Measurements from ENCODE around the gene ADNP2.

ADNP2 gene

DNA sequence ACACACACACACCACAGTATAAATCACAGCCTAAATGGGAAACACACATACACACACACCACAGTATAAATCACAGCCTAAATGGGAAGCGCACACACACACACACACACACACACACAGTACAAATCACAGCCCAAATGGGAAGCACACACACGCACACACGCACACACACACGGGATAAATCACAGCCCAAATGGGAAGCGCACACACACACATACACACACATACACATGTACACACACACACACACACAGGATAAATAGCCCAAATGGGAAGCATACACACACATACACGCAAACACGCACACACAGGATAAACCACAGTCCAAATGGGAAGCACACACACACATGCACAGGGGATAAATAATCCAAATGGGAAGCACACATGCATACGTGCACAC lies 68.1 kb downstream of the ADNP2 start:
- no peak overlapping the region for H3K4me3 ChIP-seq (ENCODE audit: low read depth in 1 of 5, low read length in 5 of 5)
- no peaks in the 10 kb centered on the region for H3K36me3 ChIP-seq (ENCODE audit: control insufficient read depth in 5 of 5, insufficient read depth in 5 of 5, low read length in 5 of 5)
- H3K9me3 ChIP-seq (ENCODE audit: control insufficient read depth in 5 of 5, low read length in 5 of 5), result no peaks in the 10 kb centered on the region
- H3K27ac ChIP-seq (ENCODE audit: low read depth, low read length), result no peak overlapping the region
- H3K4me1 ChIP-seq (ENCODE audit: control insufficient read depth in 5 of 5, insufficient read depth in 5 of 5, low read length in 5 of 5), result peaks cover 0 to 7% (median 2%) of the 10 kb centered on the region in 5 donors
- no peak overlapping the region for H3K9ac ChIP-seq (ENCODE audit: low read length in 5 of 5)
- peaks cover 5 to 18% (median 16%) of the 10 kb centered on the region in 5 donors for H3K27me3 ChIP-seq (ENCODE audit: control insufficient read depth in 5 of 5, insufficient read depth in 4 of 5, low read length in 5 of 5)

DNA sequence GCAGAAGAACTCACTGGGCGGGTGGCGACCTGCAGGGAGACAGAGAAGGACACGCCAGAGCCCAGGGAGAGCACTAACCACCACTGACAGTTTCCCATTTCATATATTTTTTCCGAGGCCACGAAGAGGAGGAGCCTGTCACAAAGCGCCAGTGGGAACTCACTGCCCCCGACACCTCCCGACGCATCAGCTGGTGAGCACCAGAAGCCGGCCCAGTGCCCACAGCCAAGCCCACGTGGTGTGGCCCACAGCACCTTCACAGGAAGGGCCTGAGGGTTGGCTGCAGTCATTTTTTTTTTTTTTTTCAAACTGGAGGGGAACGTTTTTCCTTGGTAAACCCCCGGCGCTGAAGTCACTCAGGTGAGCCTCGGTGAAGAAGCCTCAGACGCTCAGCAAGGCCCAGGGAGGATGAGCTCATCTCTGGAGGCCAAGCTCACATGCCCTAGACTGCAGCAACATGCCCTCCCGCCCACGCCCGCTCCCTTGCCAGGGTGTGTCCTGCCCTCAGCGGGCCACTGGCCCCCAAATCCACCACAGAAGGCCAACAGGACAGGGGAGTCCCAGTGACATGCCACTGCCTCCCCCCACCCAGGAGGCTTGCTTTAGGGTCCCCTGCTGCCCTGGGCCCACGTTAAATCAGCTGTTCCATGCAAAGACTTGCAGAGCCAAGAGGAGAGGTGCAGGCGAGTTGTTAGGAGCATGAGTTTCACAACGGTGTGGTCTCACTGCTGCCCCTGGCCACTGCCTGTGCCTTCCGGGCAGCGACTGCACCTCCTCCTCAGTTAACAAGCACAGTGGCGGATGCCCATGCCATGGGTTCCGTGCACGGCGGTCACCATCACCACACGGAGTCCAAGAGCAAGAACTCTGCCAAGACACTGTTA lies 70.1 kb downstream of the ADNP2 start:
- H3K27ac ChIP-seq (ENCODE audit: low read depth, low read length), result no peak overlapping the region
- H3K4me1 ChIP-seq (ENCODE audit: control insufficient read depth in 5 of 5, insufficient read depth in 5 of 5, low read length in 5 of 5), result peaks cover 0 to 7% (median 2%) of the 10 kb centered on the region in 5 donors
- H3K9ac ChIP-seq (ENCODE audit: low read length in 5 of 5), result no peak overlapping the region
- H3K36me3 ChIP-seq (ENCODE audit: control insufficient read depth in 5 of 5, insufficient read depth in 5 of 5, low read length in 5 of 5), result no peaks in the 10 kb centered on the region
- peaks cover 5 to 18% (median 16%) of the 10 kb centered on the region in 5 donors for H3K27me3 ChIP-seq (ENCODE audit: control insufficient read depth in 5 of 5, insufficient read depth in 4 of 5, low read length in 5 of 5)
- no peak overlapping the region for H3K4me3 ChIP-seq (ENCODE audit: low read depth in 1 of 5, low read length in 5 of 5)
- no peaks in the 10 kb centered on the region for H3K9me3 ChIP-seq (ENCODE audit: control insufficient read depth in 5 of 5, low read length in 5 of 5)

DNA sequence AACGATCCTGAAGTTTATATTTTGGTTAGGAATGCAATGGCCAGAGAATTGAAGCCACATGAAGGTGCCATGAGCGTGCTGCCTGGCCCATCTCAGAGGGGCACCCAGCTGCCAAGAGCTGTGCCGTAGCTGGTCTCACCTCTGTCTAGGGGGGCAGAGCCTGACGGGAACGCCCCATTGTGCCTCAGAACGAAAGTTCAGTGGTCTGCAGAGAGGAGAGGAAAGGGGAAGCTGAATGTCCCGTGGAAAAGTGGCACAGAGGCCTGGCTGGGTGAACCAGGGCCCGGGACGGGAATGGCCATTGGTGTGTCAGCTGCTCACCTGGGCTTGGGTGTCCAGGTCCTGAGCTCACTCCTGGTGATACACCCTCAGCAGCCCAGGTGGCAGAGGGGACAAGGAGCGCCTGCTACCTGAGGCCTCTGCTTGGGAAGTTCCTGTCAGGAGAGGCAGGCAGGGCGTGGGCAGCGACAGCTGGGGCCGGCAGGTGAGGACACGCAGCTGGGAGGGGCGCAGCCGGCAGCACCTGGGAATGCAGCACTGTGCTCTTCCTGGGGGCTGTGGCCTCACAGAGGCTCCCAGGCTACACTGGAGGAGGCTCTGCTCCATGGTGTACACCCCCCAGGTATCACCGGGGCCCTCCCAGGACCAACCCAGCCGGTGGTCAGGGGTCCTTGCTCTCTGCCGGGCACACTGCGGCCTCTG lies 70.9 kb downstream of the ADNP2 start:
- Histone ChIP-seq H3K4me1 (ENCODE audit: control insufficient read depth in 5 of 5, insufficient read depth in 5 of 5, low read length in 5 of 5) (peaks cover 0 to 7% (median 2%) of the 10 kb centered on the region in 5 donors), H3K4me3 (ENCODE audit: low read depth in 1 of 5, low read length in 5 of 5) (no peak overlapping the region), H3K27ac (ENCODE audit: low read depth, low read length) (no peak overlapping the region), H3K36me3 (ENCODE audit: control insufficient read depth in 5 of 5, insufficient read depth in 5 of 5, low read length in 5 of 5) (no peaks in the 10 kb centered on the region), H3K9ac (ENCODE audit: low read length in 5 of 5) (no peak overlapping the region), H3K27me3 (ENCODE audit: control insufficient read depth in 5 of 5, insufficient read depth in 4 of 5, low read length in 5 of 5) (peaks cover 5 to 18% (median 14%) of the 10 kb centered on the region in 5 donors), H3K9me3 (ENCODE audit: control insufficient read depth in 5 of 5, low read length in 5 of 5) (no peaks in the 10 kb centered on the region)

DNA sequence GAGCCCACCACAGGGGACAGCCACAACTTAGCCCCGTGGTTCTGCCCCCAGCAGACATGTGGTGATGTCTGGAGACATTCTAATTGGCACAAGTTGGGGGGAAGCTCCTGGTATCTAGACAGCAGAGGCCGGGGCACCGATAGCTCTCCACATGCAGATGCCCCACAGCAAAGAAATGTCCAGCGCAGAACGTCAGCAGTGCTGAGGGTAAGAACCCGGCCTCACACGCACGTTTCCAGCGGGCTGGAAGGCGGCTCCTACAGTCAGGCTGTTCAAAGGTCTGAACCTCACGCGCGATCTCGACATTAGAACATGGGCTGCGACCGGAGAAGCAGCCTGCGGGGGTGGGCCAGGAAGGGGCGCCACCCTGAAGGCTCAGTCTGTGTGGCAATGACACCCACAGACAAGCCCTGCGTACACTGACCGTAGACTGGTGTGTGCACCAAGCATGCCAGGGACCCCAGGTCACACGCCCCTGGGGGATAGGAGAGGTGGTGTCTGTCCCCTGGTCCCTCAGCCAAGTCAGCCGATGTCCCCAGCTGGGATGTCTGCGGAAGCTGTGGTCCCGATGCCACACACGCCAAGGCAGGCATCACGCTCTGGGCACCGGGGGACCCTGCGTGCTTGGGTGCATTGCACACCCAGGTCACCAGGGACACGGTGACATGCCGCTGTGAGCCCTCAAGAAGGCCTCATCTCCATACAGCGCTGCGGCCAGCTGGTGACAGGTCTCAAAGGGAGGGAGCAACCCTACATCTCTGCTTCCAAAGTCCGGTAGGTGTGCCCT lies 71.9 kb downstream of the ADNP2 start:
- Histone ChIP-seq H3K9ac (ENCODE audit: low read length in 5 of 5) (no peak overlapping the region), H3K9me3 (ENCODE audit: control insufficient read depth in 5 of 5, low read length in 5 of 5) (no peaks in the 10 kb centered on the region), H3K27ac (ENCODE audit: low read depth, low read length) (no peak overlapping the region), H3K4me3 (ENCODE audit: low read depth in 1 of 5, low read length in 5 of 5) (no peak overlapping the region), H3K27me3 (ENCODE audit: control insufficient read depth in 5 of 5, insufficient read depth in 4 of 5, low read length in 5 of 5) (peaks cover 5 to 14% (median 12%) of the 10 kb centered on the region in 5 donors), H3K4me1 (ENCODE audit: control insufficient read depth in 5 of 5, insufficient read depth in 5 of 5, low read length in 5 of 5) (peaks cover 0 to 7% (median 2%) of the 10 kb centered on the region in 5 donors), H3K36me3 (ENCODE audit: control insufficient read depth in 5 of 5, insufficient read depth in 5 of 5, low read length in 5 of 5) (no peaks in the 10 kb centered on the region)

DNA sequence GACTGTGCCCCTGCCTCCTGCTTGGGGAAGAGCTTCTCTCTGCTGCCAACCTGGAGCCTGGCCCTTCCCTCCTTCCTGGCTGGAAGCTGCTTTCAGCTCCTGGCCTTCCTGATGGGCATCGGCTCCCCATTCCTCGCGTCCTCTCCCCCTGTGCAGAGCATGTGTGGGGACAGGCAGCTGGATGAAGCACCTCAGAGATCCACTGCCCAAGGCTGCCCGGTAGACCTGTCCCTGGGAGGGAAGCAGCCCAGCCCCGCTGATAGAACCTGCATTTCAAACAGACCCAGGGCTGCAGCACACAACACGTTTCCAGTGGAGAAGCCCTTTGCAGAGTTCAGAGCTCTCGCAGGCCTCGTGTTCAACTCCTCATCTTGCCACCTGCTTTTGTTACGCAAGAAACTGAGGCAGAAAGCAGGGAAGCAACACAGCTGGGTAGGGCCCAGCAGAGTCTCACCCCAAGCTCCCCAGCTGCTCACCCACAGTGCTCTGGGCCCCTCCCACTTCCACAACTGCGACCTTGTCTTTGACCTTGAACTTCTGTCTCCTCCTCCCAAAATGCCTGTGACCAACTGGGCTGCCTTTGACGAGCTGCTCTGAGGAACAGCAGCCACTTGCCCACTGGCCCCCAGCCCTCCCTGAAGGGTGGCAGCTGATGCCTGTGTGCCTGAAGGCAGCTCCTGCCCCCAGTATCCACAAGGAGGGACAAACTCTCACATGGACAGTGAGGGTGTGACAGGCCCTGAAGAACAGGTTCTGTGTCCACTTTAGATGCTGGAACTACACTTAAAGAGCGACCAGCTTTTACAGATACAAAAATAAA lies 72.8 kb downstream of the ADNP2 start:
- Histone ChIP-seq H3K36me3 (ENCODE audit: control insufficient read depth in 5 of 5, insufficient read depth in 5 of 5, low read length in 5 of 5) (no peaks in the 10 kb centered on the region), H3K27ac (ENCODE audit: low read depth, low read length) (no peak overlapping the region), H3K9ac (ENCODE audit: low read length in 5 of 5) (no peak overlapping the region), H3K4me3 (ENCODE audit: low read depth in 1 of 5, low read length in 5 of 5) (no peak overlapping the region), H3K27me3 (ENCODE audit: control insufficient read depth in 5 of 5, insufficient read depth in 4 of 5, low read length in 5 of 5) (peaks cover 4 to 15% (median 12%) of the 10 kb centered on the region in 5 donors), H3K9me3 (ENCODE audit: control insufficient read depth in 5 of 5, low read length in 5 of 5) (no peaks in the 10 kb centered on the region), H3K4me1 (ENCODE audit: control insufficient read depth in 5 of 5, insufficient read depth in 5 of 5, low read length in 5 of 5) (peaks cover 0 to 1% (median 0%) of the 10 kb centered on the region in 5 donors)

DNA sequence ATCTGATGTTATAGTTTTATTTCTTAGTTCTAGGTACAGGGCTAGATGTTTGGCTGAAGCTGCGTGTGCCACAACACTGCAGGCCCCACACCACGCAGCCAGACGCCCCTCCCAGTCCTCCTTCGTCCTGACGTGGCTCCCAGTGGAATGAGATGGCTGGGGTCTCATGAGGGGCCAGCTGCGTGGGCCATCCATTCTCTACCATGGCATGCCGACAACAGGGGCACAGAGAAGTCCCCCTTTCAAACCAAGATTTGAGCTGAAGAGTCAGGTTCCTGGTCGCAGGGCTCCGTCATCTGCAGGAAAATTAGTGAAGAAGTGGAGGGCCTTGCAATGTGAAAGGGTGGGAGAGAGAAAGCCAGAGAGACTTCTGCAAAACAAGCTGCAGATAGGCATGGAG lies 73.8 kb downstream of the ADNP2 start:
- Histone ChIP-seq H3K27ac (ENCODE audit: low read depth, low read length) (no peak overlapping the region), H3K36me3 (ENCODE audit: control insufficient read depth in 5 of 5, insufficient read depth in 5 of 5, low read length in 5 of 5) (no peaks in the 10 kb centered on the region), H3K9ac (ENCODE audit: low read length in 5 of 5) (no peak overlapping the region), H3K27me3 (ENCODE audit: control insufficient read depth in 5 of 5, insufficient read depth in 4 of 5, low read length in 5 of 5) (peaks cover 0 to 15% (median 4%) of the 10 kb centered on the region in 5 donors), H3K4me3 (ENCODE audit: low read depth in 1 of 5, low read length in 5 of 5) (no peak overlapping the region), H3K4me1 (ENCODE audit: control insufficient read depth in 5 of 5, insufficient read depth in 5 of 5, low read length in 5 of 5) (no peaks in the 10 kb centered on the region), H3K9me3 (ENCODE audit: control insufficient read depth in 5 of 5, low read length in 5 of 5) (no peaks in the 10 kb centered on the region)

DNA sequence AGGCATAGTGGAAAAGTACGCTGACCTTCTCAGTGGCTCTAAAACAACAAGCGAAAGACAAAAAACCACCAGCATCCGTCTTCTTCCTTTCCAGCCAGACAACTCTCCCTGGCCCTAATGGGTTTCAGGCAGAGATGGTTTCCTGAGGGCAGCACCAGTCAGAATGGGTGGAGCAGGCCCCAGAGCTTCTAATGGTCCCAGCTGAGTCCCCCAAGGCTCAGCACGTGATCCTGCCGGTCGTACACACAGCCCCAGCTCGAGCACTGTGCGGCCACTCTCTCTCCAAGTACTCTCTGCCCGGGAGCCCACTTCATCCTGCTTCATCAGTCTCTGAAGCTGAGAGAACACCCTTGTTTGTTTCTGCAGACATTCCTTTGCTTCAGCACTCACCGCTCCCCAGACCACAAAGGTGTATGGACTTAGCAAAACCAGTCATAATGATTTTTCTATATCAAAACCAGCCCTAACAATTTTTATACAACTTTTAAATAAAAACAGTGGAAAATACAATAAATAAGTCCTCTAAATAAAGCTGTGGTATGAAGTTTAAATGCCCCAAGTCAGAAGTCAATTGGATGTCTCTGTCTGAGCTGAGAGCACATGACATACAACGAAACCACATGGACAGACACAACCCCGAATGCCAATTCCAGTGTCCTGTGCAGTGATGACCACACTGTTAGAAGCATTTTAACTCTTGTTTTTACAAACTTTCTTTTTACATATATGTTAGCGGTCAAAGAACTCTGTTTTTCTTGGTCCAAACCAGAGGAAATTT lies 74.4 kb downstream of the ADNP2 start:
- Histone ChIP-seq H3K27ac (ENCODE audit: low read depth, low read length) (no peak overlapping the region), H3K27me3 (ENCODE audit: control insufficient read depth in 5 of 5, insufficient read depth in 4 of 5, low read length in 5 of 5) (peaks cover 0 to 15% (median 4%) of the 10 kb centered on the region in 5 donors), H3K9ac (ENCODE audit: low read length in 5 of 5) (no peak overlapping the region), H3K36me3 (ENCODE audit: control insufficient read depth in 5 of 5, insufficient read depth in 5 of 5, low read length in 5 of 5) (no peaks in the 10 kb centered on the region), H3K4me3 (ENCODE audit: low read depth in 1 of 5, low read length in 5 of 5) (no peak overlapping the region), H3K9me3 (ENCODE audit: control insufficient read depth in 5 of 5, low read length in 5 of 5) (no peaks in the 10 kb centered on the region), H3K4me1 (ENCODE audit: control insufficient read depth in 5 of 5, insufficient read depth in 5 of 5, low read length in 5 of 5) (no peaks in the 10 kb centered on the region)

DNA sequence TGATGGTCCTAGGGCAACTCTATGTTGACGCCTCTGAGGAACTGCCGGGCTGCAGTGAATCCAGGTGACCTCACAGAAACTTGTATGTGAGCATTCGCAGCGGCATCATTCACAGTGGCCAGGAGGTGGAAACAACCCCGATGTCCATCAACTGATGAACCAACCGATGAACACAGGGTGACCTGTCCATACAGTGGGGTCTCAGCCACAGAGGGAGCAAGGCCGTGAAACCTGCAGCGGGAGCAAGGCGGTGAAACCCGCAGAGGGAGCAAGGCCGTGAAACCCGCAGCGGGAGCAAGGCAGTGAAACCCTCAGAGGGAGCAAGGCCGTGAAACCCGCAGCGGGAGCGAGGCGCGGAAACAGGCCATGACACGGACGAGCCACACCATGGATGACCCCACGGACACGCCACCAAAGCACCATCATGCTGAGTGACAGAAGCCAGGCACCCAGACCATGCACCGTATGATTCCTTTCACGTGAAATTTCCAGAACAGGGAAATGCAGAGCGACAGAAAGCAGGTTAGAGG lies 75.2 kb downstream of the ADNP2 start:
- H3K36me3 ChIP-seq (ENCODE audit: control insufficient read depth in 5 of 5, insufficient read depth in 5 of 5, low read length in 5 of 5), result no peaks in the 10 kb centered on the region

More for the DNA sequence above, 75.2 kb downstream of the ADNP2 start:
- Histone ChIP-seq H3K9me3 (ENCODE audit: control insufficient read depth in 5 of 5, low read length in 5 of 5) (no peaks in the 10 kb centered on the region), H3K27ac (ENCODE audit: low read depth, low read length) (no peak overlapping the region), H3K27me3 (ENCODE audit: control insufficient read depth in 5 of 5, insufficient read depth in 4 of 5, low read length in 5 of 5) (peaks cover 0 to 15% (median 4%) of the 10 kb centered on the region in 5 donors), H3K9ac (ENCODE audit: low read length in 5 of 5) (no peak overlapping the region), H3K4me1 (ENCODE audit: control insufficient read depth in 5 of 5, insufficient read depth in 5 of 5, low read length in 5 of 5) (no peaks in the 10 kb centered on the region), H3K4me3 (ENCODE audit: low read depth in 1 of 5, low read length in 5 of 5) (no peak overlapping the region)

All from subcutaneous abdominal adipose tissue (tissue), 5 donors.